A673 (cell line): ENCODE results near the gene CACNA2D2. TPM values are rescaled to one million over a fixed set of nuclear protein-coding genes. Genes with fewer than 3 reads are reported as not detected.
A peak's percentile ranks its signal among the peaks of the same experiment; 100 is the strongest.

Experiments used
- BruUV-seq: library from RNA; stranded (reverse); fragments of 400-500 nt; replicated peaks from 2 replicates; lab custom pipeline; 2021; lab: Mats Ljungman, UMichigan
- CTCF ChIA-PET: fragments of 300-600 bp; sonication (Branson Sonifier 250); formaldehyde crosslinking; loops from one replicate; lab custom pipeline; 2022; ENCODE audit warnings: antibody characterized with exemption; lab: Charles Lee
- POLR2A ChIA-PET: fragments of 300-600 bp; sonication (Branson Sonifier 250); formaldehyde crosslinking; loops from one replicate; lab custom pipeline; 2022; ENCODE audit warnings: antibody characterized with exemption; ENCODE audit not compliant: low non-redundant PET; lab: Charles Lee
- DNase-seq: peaks from one replicate; pipeline ENCODE4 v3.0.0-alpha.2; 2015; ENCODE audit warnings: low spot score
- H3K27ac ChIP-seq: fragments of 200-600 bp; sonication (generic); 2 replicates; pipeline ENCODE4 v1.5.1; 2016; ENCODE audit warnings: mixed run types, low read depth, mild to moderate bottlenecking, mixed read lengths, antibody characterized with exemption, low read length; ENCODE audit not compliant: poor library complexity, severe bottlenecking
- H3K27me3 ChIP-seq: fragments of 200-600 bp; sonication (generic); replicated peaks from 2 replicates; pipeline ENCODE4 v1.6.1; 2017; ENCODE audit warnings: mixed run types, low read depth, mild to moderate bottlenecking, mixed read lengths, antibody characterized with exemption, low read length; ENCODE audit not compliant: insufficient read depth, poor library complexity
- H3K36me3 ChIP-seq: fragments of 200-600 bp; sonication (generic); 2 replicates; pipeline ENCODE4 v1.6.1; 2016; ENCODE audit warnings: mixed run types, mild to moderate bottlenecking, mixed read lengths, antibody characterized with exemption, low read length; ENCODE audit not compliant: insufficient read depth, poor library complexity, severe bottlenecking
- H3K4me1 ChIP-seq: fragments of 200-600 bp; sonication (generic); 2 replicates; pipeline ENCODE4 v1.6.1; 2017; ENCODE audit warnings: mixed run types, mild to moderate bottlenecking, mixed read lengths, antibody characterized with exemption, low read length; ENCODE audit not compliant: insufficient read depth, poor library complexity, severe bottlenecking
- H3K4me3 ChIP-seq: fragments of 200-600 bp; sonication (generic); 2 replicates; pipeline ENCODE4 v1.5.1; 2016; ENCODE audit warnings: low read depth, mixed run types, mild to moderate bottlenecking, mixed read lengths, low read length; ENCODE audit not compliant: poor library complexity, severe bottlenecking
- H3K9me3 ChIP-seq: fragments of 200-600 bp; sonication (generic); 2 replicates; pipeline ENCODE4 v1.6.1; 2016; ENCODE audit warnings: mixed run types, low read depth, mild to moderate bottlenecking, mixed read lengths, antibody characterized with exemption, low read length; ENCODE audit not compliant: poor library complexity, severe bottlenecking
- EZH2 ChIP-seq: fragments of 200-600 bp; sonication (generic); IDR thresholded peaks from 2 replicates; pipeline ENCODE4 v1.6.1; 2017; ENCODE audit warnings: borderline replicate concordance, low read depth, mild to moderate bottlenecking, mixed read lengths, antibody characterized with exemption, low read length; ENCODE audit not compliant: poor library complexity, severe bottlenecking
- intact Hi-C: fragments of 100-400 bp; cut with micrococcal nuclease; formaldehyde crosslinking; loops from one replicate; pipeline ENCODE4 v1.10.0; 2022; ENCODE audit not compliant: unreplicated experiment
- total RNA-seq: library from RNA; stranded (reverse); gene quantifications from 2 replicates; pipeline ENCODE4 v1.2.3, GENCODE V29; 2021
- TF ChIP-seq, protein P1 (sequence below): fragments of 300-800, 200-600 bp; sonication (generic); conservative IDR thresholded peaks from 2 replicates; pipeline ENCODE4 v1.5.1; 2017; ENCODE audit warnings: low read depth, mild to moderate bottlenecking, antibody characterized with exemption, low read length, moderate library complexity, mixed read lengths

The CACNA2D2 gene
- total RNA-seq, 1 experiment from 2014 or later, result 0.17 TPM

DNA sequence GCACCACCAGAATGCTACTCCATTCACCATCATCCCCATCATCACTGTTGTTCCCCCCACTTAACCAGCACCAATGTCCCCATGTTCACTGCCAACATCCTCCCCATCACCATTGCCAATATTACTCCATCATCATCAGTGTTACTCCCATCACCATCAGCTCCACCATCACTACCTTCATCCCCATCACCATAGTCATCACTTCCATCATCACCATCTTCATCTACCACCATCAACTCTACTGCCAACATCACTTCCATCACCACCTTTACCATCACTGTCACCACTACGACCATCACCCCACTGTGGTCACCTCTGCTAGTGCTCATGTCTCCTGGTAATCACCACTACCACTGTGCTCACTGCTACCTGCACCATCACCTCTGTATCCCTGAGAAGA is 96.9 kb downstream of the CACNA2D2 start:
- Histone ChIP-seq H3K27me3 (no peaks in the 10 kb centered on the region), H3K4me3 (no peak overlapping the region), H3K27ac (no peak overlapping the region), H3K4me1 (no peaks in the 10 kb centered on the region), H3K9me3 (no peaks in the 10 kb centered on the region), H3K36me3 (no peaks in the 10 kb centered on the region)
- ChIA-PET CTCF (no interaction called here), POLR2A (no interaction called here)
- TF ChIP-seq, protein P1, sequence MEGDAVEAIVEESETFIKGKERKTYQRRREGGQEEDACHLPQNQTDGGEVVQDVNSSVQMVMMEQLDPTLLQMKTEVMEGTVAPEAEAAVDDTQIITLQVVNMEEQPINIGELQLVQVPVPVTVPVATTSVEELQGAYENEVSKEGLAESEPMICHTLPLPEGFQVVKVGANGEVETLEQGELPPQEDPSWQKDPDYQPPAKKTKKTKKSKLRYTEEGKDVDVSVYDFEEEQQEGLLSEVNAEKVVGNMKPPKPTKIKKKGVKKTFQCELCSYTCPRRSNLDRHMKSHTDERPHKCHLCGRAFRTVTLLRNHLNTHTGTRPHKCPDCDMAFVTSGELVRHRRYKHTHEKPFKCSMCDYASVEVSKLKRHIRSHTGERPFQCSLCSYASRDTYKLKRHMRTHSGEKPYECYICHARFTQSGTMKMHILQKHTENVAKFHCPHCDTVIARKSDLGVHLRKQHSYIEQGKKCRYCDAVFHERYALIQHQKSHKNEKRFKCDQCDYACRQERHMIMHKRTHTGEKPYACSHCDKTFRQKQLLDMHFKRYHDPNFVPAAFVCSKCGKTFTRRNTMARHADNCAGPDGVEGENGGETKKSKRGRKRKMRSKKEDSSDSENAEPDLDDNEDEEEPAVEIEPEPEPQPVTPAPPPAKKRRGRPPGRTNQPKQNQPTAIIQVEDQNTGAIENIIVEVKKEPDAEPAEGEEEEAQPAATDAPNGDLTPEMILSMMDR, result no peak
- TF ChIP-seq EZH2, result no peak
- intact Hi-C loops, result no loop called here
- BruUV-seq, result no TSS peak
- no peak for DNase-seq

DNA sequence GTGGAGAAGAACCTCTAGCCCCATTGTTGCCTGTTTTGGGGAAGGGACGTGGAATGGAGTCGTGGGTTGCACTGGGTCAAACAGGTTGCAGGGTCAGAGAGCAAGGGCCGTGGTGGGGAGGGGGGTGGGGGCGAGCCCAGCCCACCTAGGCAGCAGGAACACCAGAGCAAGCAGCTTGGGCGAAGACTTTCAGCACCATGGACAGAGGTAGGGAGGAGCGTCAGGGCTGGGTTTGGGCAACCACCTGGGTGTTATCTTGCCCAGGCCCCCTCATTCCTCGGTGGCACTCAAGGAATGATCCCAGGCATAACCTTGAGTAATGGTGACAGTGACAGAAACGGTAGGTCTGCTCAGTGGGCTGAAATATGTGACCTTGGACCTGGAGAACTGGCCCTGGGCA is 98.2 kb downstream of the CACNA2D2 start:
- no peaks in the 10 kb centered on the region for H3K9me3 ChIP-seq
- no TSS peak for BruUV-seq
- no peaks in the 10 kb centered on the region for H3K27me3 ChIP-seq
- intact Hi-C loops, result no loop called here
- no peak for TF ChIP-seq EZH2
- no peak overlapping the region for H3K27ac ChIP-seq
- no peak overlapping the region for H3K4me3 ChIP-seq
- POLR2A ChIA-PET, result no interaction called here
- no peaks in the 10 kb centered on the region for H3K4me1 ChIP-seq
- H3K36me3 ChIP-seq, result no peaks in the 10 kb centered on the region
- peak; percentile 6 for DNase-seq
- CTCF ChIA-PET, result no interaction called here

DNA sequence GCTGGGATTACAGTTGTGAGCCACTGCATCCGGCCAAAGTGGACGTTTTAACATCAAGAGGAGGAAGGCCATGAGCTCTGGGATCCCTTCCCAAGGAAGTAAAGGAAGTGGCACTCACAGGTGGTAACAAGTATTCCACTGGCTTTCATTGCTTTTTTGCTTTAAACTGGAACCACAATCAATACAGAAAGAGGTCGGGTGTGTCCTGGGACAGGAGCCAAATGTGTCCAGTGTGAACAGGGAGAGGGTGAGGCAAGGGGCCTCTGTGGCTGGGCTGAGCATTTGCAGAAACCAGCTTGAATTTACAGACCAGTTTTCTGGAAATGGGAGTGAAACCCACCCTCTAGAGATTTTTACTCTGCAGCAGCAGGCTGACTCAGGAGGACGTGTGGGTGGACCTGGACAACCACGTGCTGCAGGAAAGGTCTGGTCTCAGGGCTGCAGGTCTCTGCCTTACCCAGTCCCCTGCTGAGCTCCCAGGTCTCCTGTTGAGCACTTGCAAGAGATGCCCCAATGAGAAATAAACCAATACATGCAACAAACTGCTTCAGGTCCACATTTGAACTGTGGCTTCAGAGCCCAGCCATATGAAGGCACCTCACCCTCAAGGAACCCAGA is 101.3 kb downstream of the CACNA2D2 start:
- intact Hi-C loops, result no loop called here
- BruUV-seq, result no TSS peak
- Histone ChIP-seq H3K4me1 (no peaks in the 10 kb centered on the region), H3K4me3 (no peak overlapping the region), H3K9me3 (no peaks in the 10 kb centered on the region), H3K27ac (no peak overlapping the region), H3K36me3 (no peaks in the 10 kb centered on the region), H3K27me3 (no peaks in the 10 kb centered on the region)
- no peak for TF ChIP-seq EZH2
- TF ChIP-seq, protein P1, result no peak
- ChIA-PET CTCF (no interaction called here), POLR2A (no interaction called here)
- no peak for DNase-seq

DNA sequence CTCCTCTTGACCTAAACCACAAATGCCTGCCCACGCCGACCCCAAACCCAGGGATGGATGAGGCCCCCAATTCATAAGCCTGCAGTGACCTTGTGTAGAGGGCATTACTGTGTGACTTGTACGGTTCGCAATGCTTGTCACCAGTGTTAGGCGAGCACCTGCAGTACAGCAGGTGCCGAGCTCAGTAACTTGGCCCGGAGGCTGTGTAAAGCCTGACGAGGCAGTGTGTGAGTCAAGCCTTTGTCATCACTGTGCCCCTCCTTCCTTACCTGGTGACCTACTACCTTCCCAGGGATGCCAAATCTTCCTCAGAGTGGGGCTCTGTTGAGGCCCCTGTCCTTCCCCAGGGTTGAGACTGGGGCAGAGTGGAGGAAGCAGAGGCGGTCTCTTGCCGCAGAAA is 106.9 kb downstream of the CACNA2D2 start:
- no peak for DNase-seq
- no peaks in the 10 kb centered on the region for H3K9me3 ChIP-seq
- no peak overlapping the region for H3K4me3 ChIP-seq
- BruUV-seq, result no TSS peak
- no peak overlapping the region for H3K27ac ChIP-seq
- no peaks in the 10 kb centered on the region for H3K36me3 ChIP-seq
- H3K27me3 ChIP-seq, result no peaks in the 10 kb centered on the region
- H3K4me1 ChIP-seq, result no peaks in the 10 kb centered on the region
- POLR2A ChIA-PET, result no interaction called here
- TF ChIP-seq, protein P1, result no peak
- no peak for TF ChIP-seq EZH2
- CTCF ChIA-PET, result no interaction called here
- intact Hi-C loops, result no loop called here
